NCI-H146 (cell line): Measurements from ENCODE around the gene RPS23.

ENCODE experiments used
- DNase-seq: peaks from one replicate; lab custom pipeline; 2025; lab: John Stamatoyannopoulos, UW

The RPS23 gene

GRCh38 chr5:82244854-82245635, 33.1 kb downstream of the RPS23 start:
- no peak for DNase-seq

- DNase-seq: no peak
These were observed 34.0 kb downstream of the RPS23 start for GRCh38 chr5:82244151-82244550.

DNA sequence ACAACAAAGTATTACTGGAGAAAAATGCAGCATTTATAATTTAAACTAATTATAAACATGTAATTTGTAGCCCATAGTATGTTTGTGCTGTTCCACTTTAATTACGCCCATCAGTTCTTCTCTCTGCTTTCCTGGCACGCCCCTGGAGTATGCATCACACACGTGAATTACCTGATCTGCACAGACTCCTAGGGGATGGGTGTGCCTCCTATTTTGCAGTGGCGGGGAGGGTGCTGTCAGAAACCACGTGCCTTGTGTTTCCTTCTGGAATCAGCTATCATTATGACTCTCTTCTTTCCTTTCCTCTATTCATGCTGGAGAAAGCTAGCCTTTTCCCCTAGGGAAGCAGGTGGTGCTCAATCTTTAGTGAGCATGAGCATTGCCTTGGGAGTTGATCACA, 43.3 kb downstream of the RPS23 start:
- no peak for DNase-seq

GRCh38 chr5:82225525-82226172, 52.5 kb downstream of the RPS23 start:
- DNase-seq: peak; percentile 70
